HEK293T (cell line): ENCODE results near the gene SETD1A.

ENCODE experiments used
- CTCF ChIA-PET: fragments of 350-600 bp; formaldehyde crosslinking; extraction: SDS; loops from one replicate; lab custom pipeline; 2021; ENCODE audit warnings: antibody characterized with exemption, inconsistent platforms; lab: Yijun Ruan, JAX
- POLR2A ChIA-PET: fragments of 350-600 bp; formaldehyde crosslinking; extraction: SDS; loops from one replicate; lab custom pipeline; 2020; ENCODE audit warnings: antibody characterized with exemption, inconsistent platforms; lab: Yijun Ruan, JAX
- DNase-seq: peaks from one replicate; pipeline ENCODE4 v3.0.0; 2012; ENCODE audit warnings: mixed read lengths; ENCODE audit errors: extremely low spot score
- ARNT ChIP-seq: fragments of 450-650 bp; IDR thresholded peaks from 2 replicates; pipeline ENCODE4 v1.6.1; 2017; ENCODE audit warnings: mild to moderate bottlenecking
- BHLHE40 ChIP-seq: fragments of 450-650 bp; IDR thresholded peaks from 2 replicates; pipeline ENCODE4 v1.6.1; 2016; ENCODE audit warnings: mild to moderate bottlenecking, moderate library complexity, borderline replicate concordance
- CTBP1 ChIP-seq: fragments of 450-650 bp; IDR thresholded peaks from 2 replicates; pipeline ENCODE4 v1.6.1; 2016; ENCODE audit warnings: borderline replicate concordance
- ELF4 ChIP-seq: fragments of 450-650 bp; IDR thresholded peaks from 2 replicates; pipeline ENCODE4 v1.6.1; 2017; ENCODE audit warnings: antibody characterized with exemption
- FOXA1 ChIP-seq: fragments of 450-650 bp; IDR thresholded peaks from 2 replicates; pipeline ENCODE4 v1.6.1; 2016; ENCODE audit warnings: mild to moderate bottlenecking
- FOXK2 ChIP-seq: fragments of 450-650 bp; IDR thresholded peaks from 2 replicates; pipeline ENCODE4 v1.6.1; 2016; ENCODE audit warnings: mild to moderate bottlenecking
- FOXM1 ChIP-seq: fragments of 450-650 bp; IDR thresholded peaks from 2 replicates; pipeline ENCODE4 v1.6.1; 2017; ENCODE audit warnings: mild to moderate bottlenecking, borderline replicate concordance
- HDGF ChIP-seq: fragments of 450-650 bp; IDR thresholded peaks from 2 replicates; pipeline ENCODE4 v1.6.1; 2017; ENCODE audit warnings: antibody characterized with exemption, borderline replicate concordance
- L3MBTL2 ChIP-seq: fragments of 450-650 bp; conservative IDR thresholded peaks from 2 replicates; pipeline ENCODE4 v1.6.1; 2016; ENCODE audit warnings: mild to moderate bottlenecking
- LEF1 ChIP-seq: fragments of 450-650 bp; IDR thresholded peaks from 2 replicates; pipeline ENCODE4 v1.6.1; 2017; ENCODE audit warnings: mild to moderate bottlenecking, borderline replicate concordance
- NFRKB ChIP-seq: fragments of 450-650 bp; IDR thresholded peaks from 2 replicates; pipeline ENCODE4 v1.6.1; 2016; ENCODE audit warnings: mild to moderate bottlenecking, moderate library complexity
- SP1 ChIP-seq: fragments of 450-650 bp; IDR thresholded peaks from 2 replicates; pipeline ENCODE4 v1.6.1; 2017
- SUZ12 ChIP-seq: fragments of 450-650 bp; IDR thresholded peaks from 2 replicates; pipeline ENCODE4 v1.6.1; 2016; ENCODE audit warnings: mild to moderate bottlenecking
- TARDBP ChIP-seq: fragments of 450-650 bp; IDR thresholded peaks from 2 replicates; pipeline ENCODE4 v1.6.1; 2016
- ZNF384 ChIP-seq: fragments of 450-650 bp; IDR thresholded peaks from 2 replicates; pipeline ENCODE4 v1.6.1; 2016
- TF ChIP-seq, protein P1 (sequence below): fragments of 450-650 bp; IDR thresholded peaks from 2 replicates; pipeline ENCODE4 v1.6.1; 2016

Gene SETD1A

DNA sequence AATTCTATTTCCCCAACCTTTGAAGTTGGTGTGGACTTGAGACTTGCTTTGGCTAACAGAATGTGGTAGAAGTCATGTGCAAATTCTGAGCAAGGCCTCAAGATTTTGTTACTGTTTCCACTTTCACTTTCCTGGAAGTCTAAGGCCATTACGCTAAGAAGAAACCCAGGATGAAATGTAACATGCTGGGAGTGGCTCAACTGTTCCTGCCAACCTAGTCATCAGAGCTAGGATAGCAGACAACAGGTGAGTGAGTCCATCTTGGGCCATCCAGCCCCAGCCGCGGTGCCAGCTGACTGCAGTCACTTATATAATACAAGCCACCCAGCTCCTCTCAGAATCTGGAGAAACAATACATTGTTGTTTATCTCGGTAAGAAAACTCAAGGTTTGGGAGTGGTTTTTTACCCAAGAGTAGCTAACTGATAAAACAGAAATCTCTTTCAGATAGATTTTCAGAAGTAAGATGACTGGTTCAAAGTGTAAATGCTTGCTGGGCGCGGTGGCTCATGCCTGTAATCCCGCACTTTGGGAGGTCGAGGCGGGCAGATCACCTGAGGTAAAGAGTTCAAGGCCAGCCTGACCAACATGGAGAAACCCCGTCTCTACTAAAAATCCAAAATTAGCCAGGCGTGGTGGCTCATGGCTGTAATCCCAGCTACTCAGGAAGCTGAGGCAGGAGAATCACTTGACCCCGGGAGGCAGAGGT lies 65.1 kb downstream of the SETD1A start:
- TF ChIP-seq ELF4 (no peak), ARNT (no peak), SUZ12 (no peak), FOXM1 (no peak), CTBP1 (no peak), FOXA1 (no peak), BHLHE40 (no peak), L3MBTL2 (no peak), TARDBP (no peak), NFRKB (no peak), HDGF (no peak), ZNF384 (no peak), LEF1 (no peak), FOXK2 (no peak)
- TF ChIP-seq, protein P1, sequence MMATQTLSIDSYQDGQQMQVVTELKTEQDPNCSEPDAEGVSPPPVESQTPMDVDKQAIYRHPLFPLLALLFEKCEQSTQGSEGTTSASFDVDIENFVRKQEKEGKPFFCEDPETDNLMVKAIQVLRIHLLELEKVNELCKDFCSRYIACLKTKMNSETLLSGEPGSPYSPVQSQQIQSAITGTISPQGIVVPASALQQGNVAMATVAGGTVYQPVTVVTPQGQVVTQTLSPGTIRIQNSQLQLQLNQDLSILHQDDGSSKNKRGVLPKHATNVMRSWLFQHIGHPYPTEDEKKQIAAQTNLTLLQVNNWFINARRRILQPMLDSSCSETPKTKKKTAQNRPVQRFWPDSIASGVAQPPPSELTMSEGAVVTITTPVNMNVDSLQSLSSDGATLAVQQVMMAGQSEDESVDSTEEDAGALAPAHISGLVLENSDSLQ: no peak
- POLR2A ChIA-PET: interaction anchor here (1.8 kb wide), 1 partner anchor 11 kb away, joined by 8 read pairs; the partner anchor contains the start of gene STX4
- CTCF ChIA-PET: no interaction called here
- DNase-seq: no peak

- DNase-seq: no peak
- TF ChIP-seq BHLHE40: no peak
- TF ChIP-seq ARNT: no peak
- TF ChIP-seq CTBP1: no peak
- CTCF ChIA-PET: no interaction called here
- POLR2A ChIA-PET: interaction anchor here (1.8 kb wide), 1 partner anchor 10 kb away, joined by 8 read pairs; the partner anchor contains the start of gene STX4
Observed at GRCh38 chr16:31023252-31023602, 65.7 kb downstream of the SETD1A start.

DNA sequence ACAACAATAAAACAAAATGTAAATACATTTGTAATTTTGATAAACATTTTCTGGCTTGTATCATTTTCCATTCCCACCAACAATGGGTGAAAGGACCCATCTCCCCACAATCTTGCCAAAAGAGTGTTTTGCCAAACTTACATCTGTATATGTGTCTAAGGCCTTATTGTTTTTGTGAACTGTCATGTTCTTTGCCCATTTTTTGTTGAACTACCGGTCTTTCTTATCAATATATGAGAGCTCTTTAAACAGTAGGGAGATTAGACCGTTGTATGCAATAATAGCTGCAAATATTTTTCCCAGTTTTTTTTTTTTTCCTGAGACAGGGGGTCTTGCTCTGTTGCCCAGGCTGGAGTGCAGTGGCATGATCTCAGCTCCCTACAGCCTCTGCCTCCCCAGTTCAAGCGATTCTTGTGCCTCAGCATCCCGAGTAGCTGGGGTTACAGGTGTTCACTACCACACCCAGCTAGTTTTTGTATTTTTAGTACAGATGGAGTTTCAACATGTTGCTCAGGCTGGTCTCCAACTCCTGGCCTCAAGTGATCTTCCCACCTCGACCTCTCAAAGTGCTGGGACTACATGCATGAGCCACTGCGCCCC lies 66.2 kb downstream of the SETD1A start:
- TF ChIP-seq TARDBP (no peak), ZNF384 (no peak), FOXA1 (no peak), FOXK2 (no peak), HDGF (no peak), CTBP1 (no peak), ELF4 (no peak), NFRKB (no peak), LEF1 (no peak)
- ChIA-PET CTCF (no interaction called here), POLR2A (interaction anchor here (1.8 kb wide), 1 partner anchor 10 kb away, joined by 8 read pairs; the partner anchor contains the start of gene STX4)
- no peak for DNase-seq

DNA sequence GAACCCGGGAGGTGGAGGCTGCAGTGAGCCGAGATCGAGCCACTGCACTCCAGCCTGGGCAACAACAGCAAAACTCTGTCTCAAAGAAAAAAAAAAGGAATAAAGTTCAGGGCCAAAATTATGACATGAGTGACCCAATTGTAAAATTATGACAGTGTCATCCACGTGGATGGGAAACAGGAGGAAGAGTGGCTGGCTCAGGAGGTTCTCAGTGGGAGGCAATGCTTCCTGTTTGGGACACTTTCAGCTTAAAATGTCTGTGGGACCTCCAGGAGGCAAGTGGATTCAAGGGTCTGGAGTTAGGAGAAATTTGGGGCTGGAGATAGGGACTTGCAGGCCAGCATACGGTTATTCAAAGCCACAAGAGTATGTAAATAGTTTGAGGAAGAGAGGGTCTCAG lies 67.8 kb downstream of the SETD1A start:
- CTCF ChIA-PET: interaction anchor here (0.7 kb wide), 1 partner anchor 41 kb away, joined by 3 read pairs; no protein-coding TSS in a partner anchor
- no peak for DNase-seq
- TF ChIP-seq L3MBTL2 (no peak), SUZ12 (no peak), HDGF (no peak), CTBP1 (no peak), SP1 (no peak), FOXM1 (no peak), NFRKB (no peak), BHLHE40 (no peak), TARDBP (no peak), FOXA1 (no peak), ZNF384 (no peak), ELF4 (no peak)
- POLR2A ChIA-PET: interaction anchor here (0.8 kb wide), 1 partner anchor 13 kb away, joined by 3 read pairs; no protein-coding TSS in a partner anchor

- TF ChIP-seq L3MBTL2 (no peak), LEF1 (no peak), FOXA1 (no peak), SP1 (no peak), NFRKB (no peak), ELF4 (no peak), ARNT (no peak), FOXK2 (no peak), FOXM1 (no peak), TARDBP (no peak), SUZ12 (no peak), BHLHE40 (no peak), CTBP1 (no peak)
- ChIA-PET POLR2A (no interaction called here), CTCF (interaction anchor here (1.1 kb wide), 1 partner anchor 13 kb away, joined by 3 read pairs; no protein-coding TSS in a partner anchor)
- no peak for DNase-seq
Observed at GRCh38 chr16:31029272-31029671, 71.7 kb downstream of the SETD1A start.

DNA sequence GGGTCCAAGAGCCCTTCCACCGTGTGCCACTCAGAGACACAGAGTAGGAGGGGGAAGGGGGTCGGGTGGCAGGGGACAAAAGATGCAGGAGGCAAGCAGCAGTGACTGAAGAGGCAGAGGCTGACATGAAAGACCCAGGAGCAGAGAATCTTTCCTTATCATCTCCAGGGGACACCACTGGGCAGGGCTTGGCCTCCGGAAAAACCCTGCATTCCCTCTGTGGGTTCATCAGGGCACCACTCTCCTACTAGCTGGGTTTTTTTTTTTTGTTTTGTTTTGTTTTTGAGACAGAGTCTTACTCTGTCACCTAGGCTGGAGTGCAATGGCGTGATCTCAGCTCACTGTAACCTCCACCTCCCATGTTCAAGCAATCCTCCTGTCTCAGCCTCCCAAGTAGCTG lies 73.7 kb downstream of the SETD1A start:
- ChIA-PET POLR2A (no interaction called here), CTCF (interaction anchor here (1.4 kb wide), 1 partner anchor 47 kb away, joined by 4 read pairs; no protein-coding TSS in a partner anchor)
- no peak for TF ChIP-seq ELF4
- no peak for TF ChIP-seq ARNT
- TF ChIP-seq SUZ12: no peak
- no peak for TF ChIP-seq HDGF
- no peak for TF ChIP-seq SP1
- no peak for TF ChIP-seq LEF1
- TF ChIP-seq, protein P1: no peak
- TF ChIP-seq FOXK2: no peak
- no peak for TF ChIP-seq CTBP1
- TF ChIP-seq FOXM1: no peak
- no peak for TF ChIP-seq FOXA1
- no peak for TF ChIP-seq ZNF384
- TF ChIP-seq TARDBP: no peak
- no peak for TF ChIP-seq NFRKB
- DNase-seq: no peak
